HG02970 (cell line): ENCODE results near the gene DKK3.

Source experiments
- ATAC-seq: cut with Tn5 transposase; IDR thresholded peaks from one replicate; pipeline ENCODE4 v1.9.1; 2021; ENCODE audit warnings: mild to moderate bottlenecking, moderate library complexity, moderate number of reproducible peaks; ENCODE audit not compliant: unreplicated experiment, low FRiP score

The DKK3 gene

DNA sequence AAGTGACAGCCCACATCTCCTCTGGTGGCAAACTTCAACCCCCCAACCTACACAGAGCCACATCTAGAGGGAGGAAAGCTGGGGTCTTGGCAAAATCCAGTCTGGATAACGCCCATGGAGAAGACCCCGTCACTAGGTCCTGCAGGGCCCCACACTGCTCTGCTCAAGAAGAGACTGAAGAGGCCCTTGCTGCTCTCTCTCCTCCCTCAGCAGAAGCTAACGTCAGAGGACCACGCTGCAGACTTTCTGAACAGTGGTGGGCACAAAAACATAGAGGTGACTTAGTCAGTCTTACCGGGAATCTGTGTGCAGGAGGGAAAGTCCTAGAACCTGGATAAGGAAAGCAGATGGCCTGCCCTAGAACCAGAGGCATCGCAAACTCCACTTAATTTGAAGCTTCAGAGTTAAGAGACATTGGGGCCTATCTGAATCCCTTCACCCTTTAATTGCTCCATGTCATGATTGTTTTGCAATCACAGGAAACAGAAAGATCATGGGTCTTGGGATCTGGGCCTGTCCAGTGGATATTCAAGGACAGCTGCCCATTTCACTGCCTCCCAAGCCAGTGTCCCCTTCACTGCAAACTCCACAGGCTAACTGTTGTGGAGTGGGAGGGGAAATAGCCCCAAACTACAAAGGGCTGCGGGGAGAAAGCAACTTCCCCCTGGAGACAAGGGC is 1.7 kb downstream of the DKK3 start:
- ATAC-seq: no peak

DNA sequence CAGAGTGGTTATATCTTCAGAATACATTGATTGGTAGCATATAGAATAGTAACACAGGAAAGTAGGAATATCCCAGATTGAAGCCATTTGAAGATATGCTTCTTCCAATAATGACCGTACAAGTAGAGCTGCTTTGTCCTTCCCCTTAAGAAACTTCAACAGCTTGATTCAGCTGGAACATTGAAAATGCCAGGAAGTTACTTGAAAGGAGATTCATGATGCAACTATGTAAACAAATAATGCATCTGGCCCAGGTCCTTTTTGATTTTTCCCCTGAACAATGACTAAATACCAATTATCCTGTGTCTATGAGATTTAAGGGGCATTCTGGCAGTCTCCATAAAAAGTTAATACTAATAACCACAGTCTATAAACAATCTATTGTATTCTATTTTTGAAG is 3.0 kb downstream of the DKK3 start:
- ATAC-seq: no peak

DNA sequence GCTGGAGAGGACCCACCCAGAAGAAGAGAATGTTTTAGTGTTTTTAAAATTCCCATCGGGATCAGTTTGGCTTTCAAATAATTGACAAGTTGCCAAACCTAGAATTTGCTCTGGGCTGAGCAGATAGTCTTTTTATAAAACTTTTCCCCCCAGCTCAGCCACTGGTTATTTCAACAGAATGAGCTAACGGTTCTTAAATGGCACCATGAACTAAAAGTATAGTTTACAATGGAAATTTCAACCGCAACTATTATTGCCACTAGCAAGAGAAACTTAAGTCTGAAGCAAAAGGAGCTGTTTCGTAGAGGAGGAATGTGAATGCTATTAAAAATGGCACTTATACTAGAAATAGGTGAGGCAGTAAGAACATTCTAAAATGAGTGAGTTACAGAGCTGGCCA is 3.4 kb downstream of the DKK3 start:
- ATAC-seq: no peak

DNA sequence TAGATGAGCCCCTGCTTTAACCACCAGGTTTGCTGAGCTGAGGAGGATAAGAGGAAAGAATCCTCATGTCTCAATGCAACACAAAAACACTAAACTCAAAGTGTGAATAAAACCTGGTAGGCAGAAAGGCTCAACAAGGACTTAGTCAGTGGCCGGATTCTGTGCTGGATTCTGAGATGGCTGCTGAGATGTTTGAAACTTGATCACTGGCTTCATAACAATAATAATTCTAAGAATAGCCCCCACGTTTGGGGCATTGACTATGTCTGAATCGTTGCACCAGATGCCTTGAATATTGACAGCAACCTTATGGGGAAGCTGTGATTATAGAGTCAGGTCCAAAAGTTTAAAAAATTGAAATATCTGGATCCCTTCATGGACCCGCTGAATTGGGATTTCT is 4.6 kb downstream of the DKK3 start:
- no peak for ATAC-seq

DNA sequence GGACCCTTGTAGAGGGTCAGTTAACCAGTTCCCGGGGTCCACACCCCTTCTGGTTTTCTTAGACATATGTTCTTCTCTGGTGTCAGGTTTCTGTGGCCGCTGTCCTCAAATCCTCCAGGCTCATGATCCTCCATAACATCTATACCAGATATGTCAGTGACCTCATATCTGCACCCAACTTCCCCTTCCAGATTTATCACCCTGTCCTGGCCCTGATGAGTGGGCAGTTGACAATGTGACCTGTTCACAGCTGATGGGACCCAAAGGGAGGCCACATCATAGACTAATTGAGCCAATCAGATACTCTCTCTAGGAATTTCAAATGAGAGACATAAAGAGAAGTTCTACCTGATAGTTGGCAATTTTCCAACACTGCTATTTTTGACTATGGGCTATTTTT is 5.1 kb downstream of the DKK3 start:
- no peak for ATAC-seq

DNA sequence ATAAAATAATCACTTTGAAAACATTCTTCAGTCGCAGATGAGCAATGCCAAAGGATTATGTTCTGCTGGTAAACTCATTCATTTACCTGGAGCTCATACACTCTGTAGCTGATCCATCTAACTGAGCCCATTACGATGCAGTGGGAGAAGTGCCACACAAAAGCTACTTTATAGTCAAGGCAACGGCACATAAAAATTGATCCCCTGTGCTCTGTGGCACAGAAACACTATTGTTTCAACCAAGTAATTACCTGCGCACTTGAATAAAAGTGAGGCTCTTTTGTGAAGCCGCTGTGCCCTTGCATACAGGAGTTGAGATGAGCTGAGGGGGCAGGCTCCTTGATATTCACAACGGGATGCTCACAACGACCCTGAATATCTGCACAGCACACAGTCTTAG is 7.2 kb downstream of the DKK3 start:
- ATAC-seq: no peak

DNA sequence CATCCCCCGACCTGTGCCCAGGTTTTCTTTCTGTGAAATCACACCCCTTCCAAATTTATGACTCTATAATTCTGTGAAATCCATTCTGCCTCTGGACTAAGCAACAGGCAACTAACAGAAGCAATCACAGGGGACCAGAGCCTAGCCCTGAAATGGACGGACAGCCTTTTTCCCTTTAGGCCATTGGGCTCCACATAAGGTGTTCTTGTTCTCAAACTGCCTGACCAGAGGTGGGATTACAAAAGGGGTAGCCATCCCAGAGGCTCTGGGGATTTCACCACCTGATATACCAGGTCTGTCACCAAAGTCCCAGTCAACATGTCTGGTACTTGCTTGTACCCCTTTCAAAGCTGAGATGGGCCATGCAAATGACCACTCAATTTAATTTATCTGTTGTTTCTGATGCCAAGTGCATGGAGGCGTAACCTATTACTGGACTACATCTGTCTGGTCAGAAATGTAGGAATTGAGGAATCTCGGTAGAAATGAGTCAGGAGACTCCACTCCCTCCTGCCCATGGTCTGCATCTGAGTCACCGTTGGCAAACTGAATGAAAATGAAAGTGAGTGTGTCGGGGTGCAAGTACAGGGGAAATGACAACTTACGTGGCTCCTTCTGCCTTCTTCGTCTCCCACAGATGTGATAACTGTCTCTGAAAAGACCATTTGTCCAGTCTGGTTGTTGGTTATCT is 10.2 kb downstream of the DKK3 start:
- no peak for ATAC-seq

DNA sequence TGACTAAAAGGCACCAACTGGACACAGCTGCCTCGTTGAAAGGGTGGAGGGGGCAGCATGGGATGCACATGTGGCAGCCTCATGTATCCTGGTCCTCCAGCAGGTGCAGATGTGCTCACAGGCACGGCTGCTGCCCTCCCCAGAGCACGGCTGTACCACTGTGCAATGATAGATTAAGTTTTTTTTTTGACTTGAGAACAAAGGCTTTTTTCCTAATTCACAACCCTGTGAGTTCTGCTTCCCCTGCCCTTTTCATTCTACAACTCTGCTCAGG is 11.4 kb downstream of the DKK3 start:
- no peak for ATAC-seq

DNA sequence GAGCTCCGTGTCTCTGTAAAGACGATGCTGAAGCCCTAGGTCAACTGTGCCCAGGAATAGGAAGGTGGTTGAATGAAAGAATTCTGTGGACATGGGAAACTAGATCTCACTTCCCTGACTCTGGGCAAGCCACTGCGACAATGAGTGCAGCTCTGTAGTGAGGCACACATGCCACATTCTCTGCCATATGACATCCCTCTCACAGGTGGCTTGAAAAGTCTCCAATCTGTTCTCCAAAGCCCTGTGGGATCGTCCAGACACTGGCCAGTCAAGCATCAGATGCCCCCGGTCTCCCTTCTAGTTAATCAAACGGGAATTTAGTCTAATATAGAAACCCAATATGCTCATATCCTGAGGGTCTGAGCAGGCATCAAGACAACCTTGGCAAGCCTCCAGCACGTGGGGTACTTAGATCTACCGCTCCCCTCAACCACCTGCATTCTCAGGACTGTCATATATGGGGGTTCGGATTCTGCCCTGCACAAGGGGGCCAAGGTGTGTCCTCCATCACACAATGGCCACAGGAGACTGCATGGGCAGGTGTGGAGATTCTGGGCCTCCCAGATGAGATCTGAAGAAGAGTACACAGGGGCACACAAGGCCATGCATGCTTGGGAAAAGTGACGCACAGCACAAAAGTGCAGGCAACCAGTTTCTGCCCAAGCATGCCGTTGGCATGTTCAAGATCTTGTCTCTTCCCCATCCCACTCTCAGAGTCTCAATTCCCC is 11.9 kb downstream of the DKK3 start:
- no peak for ATAC-seq

DNA sequence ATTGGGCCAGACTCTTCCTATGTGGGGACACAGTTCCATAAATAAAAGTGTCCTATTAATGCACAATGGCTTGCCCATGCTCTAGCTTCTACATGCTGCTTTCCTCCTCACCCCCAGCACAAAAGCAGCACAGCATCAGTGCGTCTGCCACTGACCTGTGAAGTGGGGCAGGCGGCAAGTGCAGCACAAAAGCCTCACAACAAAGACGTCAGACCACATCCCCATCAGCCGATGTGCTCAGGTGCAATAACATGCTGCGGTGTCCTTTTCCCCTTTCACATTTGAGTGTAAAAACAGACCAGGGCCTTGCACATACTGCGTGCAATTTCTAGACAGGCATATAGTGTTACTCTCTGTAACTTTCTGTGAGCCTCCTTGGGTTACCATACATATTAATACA is 12.8 kb downstream of the DKK3 start:
- ATAC-seq: no peak

DNA sequence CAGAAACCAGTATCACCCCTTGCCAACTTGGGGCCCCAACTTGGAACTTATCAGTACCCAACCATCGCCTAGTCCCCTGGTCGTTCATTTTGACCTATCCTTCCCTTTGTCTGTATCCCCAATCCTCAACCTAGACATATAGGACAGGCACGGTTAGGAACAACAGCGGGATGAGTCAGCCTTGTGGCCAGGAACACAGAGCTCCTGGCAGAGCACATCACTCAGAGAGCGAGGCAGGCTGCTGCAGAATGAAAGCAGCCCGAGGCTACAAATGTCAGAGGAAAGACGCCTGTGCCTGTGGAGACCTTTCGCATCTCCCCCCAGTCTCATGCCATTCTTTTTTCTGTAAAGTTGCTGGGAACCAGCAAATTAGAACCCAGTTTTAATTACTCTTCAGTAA is 14.6 kb downstream of the DKK3 start:
- ATAC-seq: no peak

DNA sequence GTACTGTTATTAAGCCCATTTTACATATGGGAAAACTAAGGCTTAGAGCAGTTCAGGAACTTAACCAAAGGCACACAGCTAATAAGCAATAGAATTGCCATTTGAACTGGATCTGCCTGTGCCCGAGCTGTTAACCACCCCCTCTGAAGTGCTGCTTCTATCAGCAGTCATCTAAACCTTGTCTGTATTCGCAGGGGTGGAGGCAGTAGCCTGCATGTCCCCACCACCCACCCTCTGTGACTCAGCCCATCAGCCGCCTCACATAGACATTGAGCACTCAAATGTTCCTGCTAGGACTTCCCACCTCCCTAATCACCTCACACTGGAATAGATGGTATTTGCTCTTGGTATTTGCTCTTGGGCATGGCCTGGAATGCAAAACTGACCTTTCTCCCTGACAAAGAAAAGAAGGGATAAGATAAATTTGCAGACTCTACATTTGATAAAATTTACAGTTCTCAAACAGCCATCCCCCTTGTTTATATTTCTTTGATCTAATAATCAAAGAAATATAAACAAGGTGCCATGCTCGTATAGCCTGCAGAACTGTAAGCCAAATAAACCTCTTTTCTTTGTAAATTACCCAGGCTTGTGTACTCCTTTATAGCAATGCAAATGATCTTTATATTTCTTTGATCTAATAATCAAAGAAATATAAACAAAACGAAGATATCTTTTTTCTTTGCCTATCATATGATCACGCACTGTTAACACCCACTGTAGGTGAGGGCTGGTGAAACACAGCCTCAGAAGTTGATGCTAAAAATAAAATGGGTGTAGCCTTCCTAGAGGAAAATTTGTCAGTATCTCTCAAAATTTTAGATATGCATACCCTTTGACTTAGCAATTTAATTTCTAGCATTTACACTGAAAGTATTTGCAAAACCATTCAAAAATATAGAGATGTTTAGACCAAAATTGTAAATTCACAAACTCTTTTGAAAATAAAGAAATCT is 15.9 kb downstream of the DKK3 start:
- ATAC-seq: no peak

DNA sequence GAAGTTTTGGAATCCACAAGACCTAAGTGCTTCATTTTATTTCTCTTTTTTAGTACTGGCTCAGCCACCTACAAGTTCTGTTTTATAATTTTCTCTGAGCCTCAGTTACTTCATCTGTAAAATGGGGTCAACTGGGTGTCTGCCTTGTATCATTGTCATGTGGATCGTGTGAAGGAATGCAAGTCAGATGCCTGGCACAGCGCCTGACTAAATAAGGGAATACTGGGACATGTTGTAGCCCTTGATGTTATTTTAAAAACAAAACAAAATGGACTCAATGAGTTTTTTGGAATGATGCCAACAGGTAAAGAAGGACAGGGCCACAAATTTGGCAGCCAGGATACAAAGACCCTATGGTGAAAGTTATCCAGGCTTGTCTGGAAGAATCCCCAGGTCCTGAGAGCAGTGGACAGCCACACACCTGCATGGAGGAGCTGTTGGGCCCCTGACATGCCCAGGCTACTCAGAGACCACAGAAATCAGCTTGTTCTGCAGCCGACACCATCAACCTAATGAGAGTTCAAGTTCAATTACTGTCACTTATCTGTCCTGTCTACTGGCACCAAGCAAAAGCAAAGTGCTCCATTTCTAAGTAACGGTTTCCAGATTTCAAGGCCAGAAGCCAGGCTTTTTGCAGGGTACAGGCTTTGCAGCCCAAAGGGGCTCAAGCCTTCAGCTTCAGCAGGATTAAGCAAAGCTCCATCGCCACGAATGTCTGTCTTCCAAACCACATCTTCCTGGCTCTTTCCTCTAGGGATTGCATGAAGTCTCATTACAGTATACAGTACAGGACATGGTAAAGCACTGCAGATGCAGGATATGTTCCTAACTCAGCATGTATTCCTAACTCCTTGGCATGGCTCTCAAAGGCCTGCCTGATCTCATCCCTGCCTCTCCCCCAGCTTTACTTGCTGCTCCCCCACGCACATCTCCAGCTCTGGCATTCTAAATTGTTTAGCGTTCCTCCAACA is 18.4 kb downstream of the DKK3 start:
- no peak for ATAC-seq

DNA sequence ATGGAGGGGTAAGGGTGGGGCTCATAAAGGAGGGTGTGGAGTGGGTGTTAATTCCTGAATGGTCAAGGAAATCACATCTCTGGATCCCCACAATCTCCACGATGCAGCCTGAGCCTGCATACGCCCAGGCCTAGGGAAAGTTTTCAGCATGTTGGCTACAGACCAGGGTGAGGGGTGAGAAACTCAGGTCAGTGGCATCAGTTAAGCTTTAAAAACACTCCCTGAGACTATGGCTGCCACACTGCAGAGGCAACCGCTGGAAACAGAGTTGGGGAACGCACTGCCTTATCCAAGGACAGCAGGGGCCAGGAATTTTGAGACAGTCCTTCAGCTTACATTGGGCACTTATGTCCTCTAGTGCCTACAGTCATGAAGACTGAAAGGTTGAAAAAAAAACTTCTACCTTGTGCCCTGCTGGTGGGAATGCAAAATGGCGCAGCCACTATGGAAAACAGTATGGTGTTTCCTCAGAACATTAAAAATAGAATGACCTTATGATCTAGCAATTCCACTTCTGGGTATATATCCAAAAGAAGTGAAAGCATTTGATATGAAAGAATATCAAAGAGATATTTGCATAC is 19.7 kb downstream of the DKK3 start:
- no peak for ATAC-seq

DNA sequence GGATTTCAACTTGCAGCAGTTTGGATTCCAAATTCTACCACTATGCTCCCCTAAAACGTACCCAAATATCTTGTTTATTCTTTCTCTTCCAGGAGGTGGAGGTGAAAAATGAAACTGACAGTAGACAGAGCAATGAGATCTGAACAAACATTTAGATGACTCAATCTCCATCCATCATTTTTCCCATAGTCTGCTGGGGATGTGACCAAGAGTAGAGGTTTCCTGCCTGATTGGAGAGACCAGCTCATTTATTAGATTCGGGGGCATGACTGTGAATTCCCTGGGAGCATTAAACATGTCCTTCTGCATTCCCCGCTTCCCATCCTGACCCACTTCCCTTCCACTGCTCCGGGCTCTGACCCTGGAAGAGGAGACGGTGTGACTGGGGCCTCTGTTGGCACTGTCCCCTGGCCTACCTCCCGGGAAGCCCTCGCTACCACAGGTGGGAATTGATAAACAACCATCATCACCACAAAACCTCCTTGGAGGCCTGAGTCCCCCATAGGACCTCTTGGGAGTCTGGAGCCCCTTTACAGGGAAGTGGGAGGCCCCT is 20.3 kb downstream of the DKK3 start:
- ATAC-seq: no peak

DNA sequence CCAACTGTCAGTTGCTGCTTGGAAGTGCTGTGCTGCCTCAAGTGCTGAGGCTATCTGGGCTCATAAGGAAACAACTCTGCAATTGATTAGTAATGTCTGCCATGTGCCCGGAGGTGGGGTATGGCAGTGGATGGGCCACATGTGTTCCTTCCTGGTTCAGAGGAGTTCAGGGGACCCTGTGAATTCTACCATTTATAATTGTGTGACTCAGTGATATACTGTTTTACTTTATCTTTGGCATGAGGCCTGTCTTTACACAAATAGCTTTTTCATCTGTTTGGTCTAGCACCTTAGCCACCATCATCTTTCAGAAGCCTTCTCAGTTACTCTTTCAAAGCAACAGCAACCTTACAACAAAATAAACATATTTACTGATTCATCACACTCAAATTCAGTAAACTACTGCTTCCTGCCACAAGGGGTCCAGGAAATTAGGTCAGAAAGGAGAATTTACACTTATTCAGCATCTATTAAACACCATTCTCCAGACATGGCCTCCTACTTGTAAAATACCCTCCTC is 20.9 kb downstream of the DKK3 start:
- ATAC-seq: no peak

DNA sequence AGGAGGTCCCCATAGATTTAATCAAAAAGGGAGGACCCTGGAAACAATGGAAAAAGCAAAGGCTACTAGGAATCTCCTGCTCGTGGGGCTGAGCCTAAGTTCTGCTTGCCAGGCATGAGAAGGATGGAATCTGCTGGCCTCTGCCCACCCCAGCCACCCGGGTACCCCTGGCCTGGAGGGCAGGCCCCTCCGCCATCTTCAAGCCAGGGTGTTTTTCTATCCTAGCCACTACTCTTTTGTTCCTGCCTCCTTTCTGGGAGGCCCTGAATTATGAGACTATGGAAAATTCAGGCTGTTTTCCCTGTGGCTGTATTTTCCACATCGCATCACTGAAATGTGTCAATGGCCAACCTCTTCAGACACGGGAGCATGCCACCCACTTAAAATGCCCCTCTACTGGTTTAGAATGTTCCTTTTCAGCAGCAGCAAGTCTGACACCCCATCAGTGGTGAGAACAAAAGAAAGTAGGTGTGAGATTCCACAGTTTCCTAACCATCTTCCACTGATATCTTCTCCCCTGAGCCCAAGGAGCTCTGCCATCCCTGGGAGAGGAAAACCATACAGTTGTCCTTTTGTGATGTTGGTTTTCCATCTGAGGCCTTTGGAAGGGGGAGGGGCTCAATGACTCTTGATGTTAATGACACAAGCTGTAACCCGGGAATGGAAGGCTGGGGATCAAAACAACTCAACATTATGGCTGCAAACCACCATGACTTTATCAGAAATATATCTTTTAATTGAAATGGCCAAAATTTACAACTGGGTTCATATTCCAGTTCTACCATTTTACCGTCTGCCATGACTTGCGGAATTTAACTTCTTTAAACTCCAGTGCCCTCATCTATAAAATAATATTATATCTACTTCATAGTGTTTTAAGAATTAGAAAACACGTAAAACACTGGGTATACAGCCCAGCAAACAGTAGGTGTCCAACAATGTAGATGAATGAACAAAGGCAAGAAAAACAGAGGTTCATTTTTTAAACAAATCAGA is 22.2 kb downstream of the DKK3 start:
- ATAC-seq: no peak
